Measurements from ENCODE around the gene RAB8A. TPM values are rescaled to one million over a fixed set of nuclear protein-coding genes. Genes with fewer than 3 reads are reported as not detected.

RAB8A gene
- total and polyA plus RNA-seq, 2 donors from 2014 or later: 38.5 to 75.6 TPM

DNA sequence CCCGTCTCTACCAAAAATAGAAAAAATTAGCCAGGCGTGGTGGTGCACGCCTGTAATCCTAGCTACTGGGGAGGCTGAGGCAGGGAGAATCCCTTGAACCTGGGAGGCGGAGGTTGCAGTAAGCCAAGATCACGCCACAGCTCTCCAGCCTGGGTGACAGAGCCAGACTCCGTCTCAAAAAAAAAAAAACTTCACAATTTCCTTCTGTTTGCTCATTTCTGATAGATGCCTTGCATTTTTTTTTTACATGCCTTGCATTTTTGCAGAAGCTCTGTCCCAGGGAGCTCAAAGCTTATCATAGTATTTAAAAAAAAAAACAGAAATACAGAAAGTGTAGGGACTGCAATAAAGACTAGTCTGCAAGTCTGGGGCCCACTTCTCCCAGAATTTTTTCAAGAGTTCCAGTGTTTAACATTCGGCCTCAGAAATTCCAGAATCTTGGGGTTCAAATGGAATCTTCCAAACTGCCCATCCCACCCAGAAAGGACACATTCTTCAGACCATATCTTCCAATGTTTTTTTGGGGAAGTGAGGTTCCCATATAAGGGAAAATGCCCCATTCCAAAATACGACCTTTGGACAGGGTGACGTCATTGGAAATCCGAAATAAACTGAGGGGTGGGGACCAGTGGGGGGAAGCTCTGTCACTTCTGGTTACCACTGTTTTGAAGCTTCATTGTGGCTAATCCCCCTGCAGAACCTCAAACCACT, 17.2 kb upstream of the RAB8A start:
- no peaks in the 10 kb centered on the region for H3K27me3 ChIP-seq (ENCODE audit: control insufficient read depth, insufficient read depth, low read length)
- H3K27ac ChIP-seq (ENCODE audit: low read depth in 2 of 2, low read length in 2 of 2): no peak overlapping the region
- FAIRE-seq: no peak
- H3K4me3 ChIP-seq (ENCODE audit: low read length in 3 of 3): no peak overlapping the region
- H3K9me3 ChIP-seq (ENCODE audit: control insufficient read depth in 2 of 3, insufficient read depth in 1 of 3, low read length in 3 of 3): no peaks in the 10 kb centered on the region
- TF ChIP-seq, protein P1, sequence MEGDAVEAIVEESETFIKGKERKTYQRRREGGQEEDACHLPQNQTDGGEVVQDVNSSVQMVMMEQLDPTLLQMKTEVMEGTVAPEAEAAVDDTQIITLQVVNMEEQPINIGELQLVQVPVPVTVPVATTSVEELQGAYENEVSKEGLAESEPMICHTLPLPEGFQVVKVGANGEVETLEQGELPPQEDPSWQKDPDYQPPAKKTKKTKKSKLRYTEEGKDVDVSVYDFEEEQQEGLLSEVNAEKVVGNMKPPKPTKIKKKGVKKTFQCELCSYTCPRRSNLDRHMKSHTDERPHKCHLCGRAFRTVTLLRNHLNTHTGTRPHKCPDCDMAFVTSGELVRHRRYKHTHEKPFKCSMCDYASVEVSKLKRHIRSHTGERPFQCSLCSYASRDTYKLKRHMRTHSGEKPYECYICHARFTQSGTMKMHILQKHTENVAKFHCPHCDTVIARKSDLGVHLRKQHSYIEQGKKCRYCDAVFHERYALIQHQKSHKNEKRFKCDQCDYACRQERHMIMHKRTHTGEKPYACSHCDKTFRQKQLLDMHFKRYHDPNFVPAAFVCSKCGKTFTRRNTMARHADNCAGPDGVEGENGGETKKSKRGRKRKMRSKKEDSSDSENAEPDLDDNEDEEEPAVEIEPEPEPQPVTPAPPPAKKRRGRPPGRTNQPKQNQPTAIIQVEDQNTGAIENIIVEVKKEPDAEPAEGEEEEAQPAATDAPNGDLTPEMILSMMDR (IDR thresholded peaks at IDR 0.05; ENCODE audit: borderline replicate concordance, extremely low read depth, insufficient read depth): no peak
- intact Hi-C loops (cut with DNase I): no loop called here
- no peak overlapping the region for H3K9ac ChIP-seq (ENCODE audit: low read length in 3 of 3)
- H3K4me1 ChIP-seq (ENCODE audit: control insufficient read depth in 2 of 3, insufficient read depth in 2 of 3, low read depth in 1 of 3, low read length in 3 of 3): peaks cover 0 to under 1% (median 0%) of the 10 kb centered on the region in 3 donors
- peaks cover 13 to 20% (median 14%) of the 10 kb centered on the region in 3 donors for H3K36me3 ChIP-seq (ENCODE audit: control insufficient read depth in 2 of 3, insufficient read depth in 3 of 3, low read length in 3 of 3)
- peak in 1 of 5 donors; percentile 55 for DNase-seq

DNA sequence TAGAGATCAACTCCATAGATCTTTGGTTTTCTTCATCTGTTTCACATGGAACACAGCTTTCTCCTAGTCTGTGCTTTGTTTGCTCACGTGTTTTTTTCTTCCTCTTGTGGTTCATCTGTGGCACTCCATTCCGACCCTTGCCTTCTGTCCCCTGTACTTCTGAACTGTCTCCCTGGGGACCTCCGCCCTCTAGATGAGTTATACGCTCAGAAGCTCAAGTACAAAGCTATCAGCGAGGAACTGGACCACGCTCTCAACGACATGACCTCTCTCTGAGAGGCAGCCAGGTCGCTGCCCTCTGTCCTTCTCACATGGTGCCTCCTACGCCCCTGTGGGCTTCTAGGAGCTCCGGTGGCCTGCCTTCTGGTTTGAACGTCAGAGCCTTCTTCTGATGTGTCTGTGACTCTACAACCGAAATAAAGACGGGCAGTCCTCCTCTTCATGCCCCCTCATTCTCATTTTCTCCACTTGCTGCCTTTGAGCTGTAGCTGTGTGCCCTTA, 16.6 kb upstream of the RAB8A start:
- FAIRE-seq (no peak), DNase-seq (peak in 2 of 5 donors; percentile 24 to 88)
- TF ChIP-seq, protein P1 (IDR thresholded peaks at IDR 0.05; ENCODE audit: borderline replicate concordance, extremely low read depth, insufficient read depth): no peak
- no peaks in the 10 kb centered on the region for H3K4me1 ChIP-seq (ENCODE audit: control insufficient read depth in 2 of 3, insufficient read depth in 2 of 3, low read depth in 1 of 3, low read length in 3 of 3)
- no peaks in the 10 kb centered on the region for H3K9me3 ChIP-seq (ENCODE audit: control insufficient read depth in 2 of 3, insufficient read depth in 1 of 3, low read length in 3 of 3)
- H3K9ac ChIP-seq (ENCODE audit: low read length in 3 of 3): no peak overlapping the region
- intact Hi-C loops (cut with DNase I): no loop called here
- H3K36me3 ChIP-seq (ENCODE audit: control insufficient read depth in 2 of 3, insufficient read depth in 3 of 3, low read length in 3 of 3): peaks cover 12 to 20% (median 13%) of the 10 kb centered on the region in 3 donors
- H3K27me3 ChIP-seq (ENCODE audit: control insufficient read depth, insufficient read depth, low read length): no peaks in the 10 kb centered on the region
- peak overlapping the region in 1 of 2 donors; percentile 13 for H3K27ac ChIP-seq (ENCODE audit: low read depth in 2 of 2, low read length in 2 of 2)
- no peak overlapping the region for H3K4me3 ChIP-seq (ENCODE audit: low read length in 3 of 3)

DNA sequence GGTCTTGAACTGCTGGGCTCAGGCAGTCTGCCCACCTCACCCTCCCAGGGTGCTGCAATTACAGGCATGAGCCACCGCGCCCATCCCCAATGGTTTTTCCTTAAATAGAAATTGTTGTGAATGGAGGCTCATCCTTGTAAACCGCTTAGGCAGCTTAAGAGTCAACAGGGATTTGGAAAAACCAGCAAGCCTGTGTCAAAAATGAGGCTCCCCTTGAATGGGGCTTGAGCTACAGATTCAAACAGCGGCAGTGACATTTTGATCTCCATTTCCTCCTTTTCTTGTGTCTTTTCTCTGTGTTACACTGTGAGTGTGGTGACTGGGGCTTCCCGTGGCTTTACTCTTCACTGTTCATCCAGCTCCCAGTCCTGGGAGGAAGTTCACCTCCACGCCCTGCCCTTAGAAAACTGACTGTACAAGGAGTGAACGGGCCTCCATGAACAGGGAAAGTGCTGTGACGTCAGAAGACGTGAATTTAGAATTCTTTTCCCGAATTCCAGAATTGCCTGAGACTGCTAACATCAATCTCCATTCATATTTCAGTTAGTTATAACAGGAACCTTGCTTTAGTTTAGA, 15.3 kb upstream of the RAB8A start:
- DNase-seq: peak in 1 of 5 donors; percentile 20

More for the DNA sequence above, 15.3 kb upstream of the RAB8A start:
- FAIRE-seq: no peak
- Histone ChIP-seq H3K9me3 (ENCODE audit: control insufficient read depth in 2 of 3, insufficient read depth in 1 of 3, low read length in 3 of 3) (no peaks in the 10 kb centered on the region), H3K27me3 (ENCODE audit: control insufficient read depth, insufficient read depth, low read length) (no peaks in the 10 kb centered on the region), H3K36me3 (ENCODE audit: control insufficient read depth in 2 of 3, insufficient read depth in 3 of 3, low read length in 3 of 3) (peaks cover 8 to 19% (median 11%) of the 10 kb centered on the region in 3 donors), H3K9ac (ENCODE audit: low read length in 3 of 3) (no peak overlapping the region), H3K4me3 (ENCODE audit: low read length in 3 of 3) (no peak overlapping the region), H3K27ac (ENCODE audit: low read depth in 2 of 2, low read length in 2 of 2) (no peak overlapping the region), H3K4me1 (ENCODE audit: control insufficient read depth in 2 of 3, insufficient read depth in 2 of 3, low read depth in 1 of 3, low read length in 3 of 3) (no peaks in the 10 kb centered on the region)
- intact Hi-C loops (cut with DNase I): no loop called here
- TF ChIP-seq, protein P1 (IDR thresholded peaks at IDR 0.05; ENCODE audit: borderline replicate concordance, extremely low read depth, insufficient read depth): no peak

Measured in kidney (tissue), 14 donors.